ENCODE data around the gene NUBP1.

The NUBP1 gene

GRCh38 chr16:10743610-10744369 is at the start of gene NUBP1:
Gene NUBP1, plus strand, starts transcription at chr16:10743842. Its CDS starts 22 bp downstream, at chr16:10743864.
- peak within 1 kb of the TSS; percentile 76 for H3K27ac ChIP-seq
- TF ChIP-seq CTCF (conservative IDR thresholded peaks at IDR 0.05) = no peak

- no peak for TF ChIP-seq CTCF (conservative IDR thresholded peaks at IDR 0.05)
Measured at GRCh38 chr16:10693889-10694288, 49.8 kb upstream of the NUBP1 start.

GRCh38 chr16:10694306-10694705 is 49.3 kb upstream of the NUBP1 start:
- TF ChIP-seq CTCF (conservative IDR thresholded peaks at IDR 0.05) = no peak
- no peak overlapping the region for H3K27ac ChIP-seq

More at GRCh38 chr16:10693889-10694288, 49.8 kb upstream of the NUBP1 start:
- no peak overlapping the region for H3K27ac ChIP-seq

GRCh38 chr16:10694830-10695229 is 48.8 kb upstream of the NUBP1 start, which contains the start of gene TEKT5:
Gene TEKT5, minus strand, starts transcription at chr16:10694930. Its CDS starts 57 bp downstream, at chr16:10694873.
- no peak for TF ChIP-seq CTCF (conservative IDR thresholded peaks at IDR 0.05)
- H3K27ac ChIP-seq = no peak within 1 kb of the TSS

GRCh38 chr16:10699756-10700155 is 43.9 kb upstream of the NUBP1 start:
- no peak overlapping the region for H3K27ac ChIP-seq
- TF ChIP-seq CTCF (conservative IDR thresholded peaks at IDR 0.05) = no peak

- no peak for TF ChIP-seq CTCF (conservative IDR thresholded peaks at IDR 0.05)
- no peak overlapping the region for H3K27ac ChIP-seq
Measured at GRCh38 chr16:10708969-10709368, 34.7 kb upstream of the NUBP1 start.

- TF ChIP-seq CTCF (conservative IDR thresholded peaks at IDR 0.05) = no peak
- no peak overlapping the region for H3K27ac ChIP-seq
Measured at GRCh38 chr16:10728003-10728887, 15.4 kb upstream of the NUBP1 start.
